ENCODE measurements around the gene SPATC1L.

SPATC1L gene

DNA sequence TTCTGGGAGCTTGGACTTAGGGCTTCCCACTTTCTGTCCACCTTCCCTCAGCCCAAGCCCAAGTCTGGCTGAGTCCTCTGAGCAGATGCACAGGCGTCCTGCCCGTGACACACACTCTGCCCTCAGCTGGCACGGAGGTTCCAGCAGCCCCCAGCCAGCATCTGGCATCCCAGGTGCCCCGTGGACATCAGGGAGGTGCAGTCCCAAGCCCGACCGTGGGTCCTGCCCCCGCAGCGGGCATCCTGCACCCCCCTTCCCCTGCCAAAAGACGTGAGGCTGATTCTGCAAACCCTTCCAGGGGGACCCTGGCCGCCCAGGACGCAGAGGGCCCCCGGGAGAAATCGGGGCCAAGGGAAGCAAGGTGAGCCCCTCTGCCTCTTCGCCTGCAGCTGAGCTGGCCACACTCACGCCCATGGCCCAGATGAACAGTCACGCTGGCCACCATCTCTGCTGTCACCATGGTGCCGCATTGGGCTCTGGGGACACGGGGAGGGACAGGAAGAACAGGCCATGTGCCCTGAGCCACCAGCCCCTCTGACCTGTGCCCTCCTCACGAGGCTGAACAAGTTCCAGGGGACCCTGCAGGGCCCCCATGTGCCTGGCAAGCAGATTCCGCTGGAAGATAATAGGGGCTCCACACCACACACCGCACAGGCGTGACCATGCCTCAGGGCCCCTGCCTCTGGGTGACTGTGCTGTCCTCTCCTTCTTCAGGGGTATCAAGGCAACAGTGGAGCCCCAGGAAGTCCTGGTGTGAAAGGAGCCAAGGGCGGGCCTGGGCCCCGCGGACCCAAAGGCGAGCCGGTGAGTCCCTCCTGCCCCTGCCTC is 65.7 kb downstream of the SPATC1L start:
- DNase-seq = no peak

DNA sequence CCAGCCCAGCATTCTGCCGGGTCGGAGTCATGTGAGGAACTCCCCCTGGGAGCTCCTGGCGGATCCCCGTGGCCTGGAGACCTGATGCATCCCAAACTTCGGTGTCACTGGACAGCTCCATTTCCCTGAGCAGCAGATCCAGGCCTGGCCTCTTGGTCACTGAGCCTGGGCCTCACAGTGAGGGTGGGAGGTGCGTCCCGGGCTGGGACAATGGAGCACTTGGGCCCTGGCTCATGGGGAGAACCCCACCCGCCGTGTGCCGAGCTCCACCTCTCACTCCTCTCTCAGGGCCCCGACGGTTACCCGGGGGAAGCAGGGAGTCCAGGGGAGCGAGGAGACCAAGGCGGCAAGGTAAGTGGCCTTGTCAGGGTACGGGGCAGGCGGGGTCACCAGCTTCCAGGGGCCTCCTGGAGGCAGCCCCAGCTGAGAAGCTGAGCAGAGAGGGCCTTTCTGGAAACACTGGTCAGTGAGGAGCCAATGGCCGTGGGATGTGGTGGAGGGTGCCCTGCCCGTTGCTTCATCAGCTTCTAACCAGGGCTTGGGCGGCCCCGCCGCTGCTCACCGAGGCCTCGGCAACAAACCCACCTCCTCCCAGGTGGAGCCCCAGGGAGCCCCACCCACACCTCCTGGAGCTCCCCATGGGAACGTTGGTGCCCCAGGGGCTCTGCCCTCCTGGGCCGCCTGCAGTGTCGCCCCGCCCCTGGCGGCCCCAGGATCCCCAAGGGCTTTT is 66.5 kb downstream of the SPATC1L start:
- DNase-seq = no peak

DNA sequence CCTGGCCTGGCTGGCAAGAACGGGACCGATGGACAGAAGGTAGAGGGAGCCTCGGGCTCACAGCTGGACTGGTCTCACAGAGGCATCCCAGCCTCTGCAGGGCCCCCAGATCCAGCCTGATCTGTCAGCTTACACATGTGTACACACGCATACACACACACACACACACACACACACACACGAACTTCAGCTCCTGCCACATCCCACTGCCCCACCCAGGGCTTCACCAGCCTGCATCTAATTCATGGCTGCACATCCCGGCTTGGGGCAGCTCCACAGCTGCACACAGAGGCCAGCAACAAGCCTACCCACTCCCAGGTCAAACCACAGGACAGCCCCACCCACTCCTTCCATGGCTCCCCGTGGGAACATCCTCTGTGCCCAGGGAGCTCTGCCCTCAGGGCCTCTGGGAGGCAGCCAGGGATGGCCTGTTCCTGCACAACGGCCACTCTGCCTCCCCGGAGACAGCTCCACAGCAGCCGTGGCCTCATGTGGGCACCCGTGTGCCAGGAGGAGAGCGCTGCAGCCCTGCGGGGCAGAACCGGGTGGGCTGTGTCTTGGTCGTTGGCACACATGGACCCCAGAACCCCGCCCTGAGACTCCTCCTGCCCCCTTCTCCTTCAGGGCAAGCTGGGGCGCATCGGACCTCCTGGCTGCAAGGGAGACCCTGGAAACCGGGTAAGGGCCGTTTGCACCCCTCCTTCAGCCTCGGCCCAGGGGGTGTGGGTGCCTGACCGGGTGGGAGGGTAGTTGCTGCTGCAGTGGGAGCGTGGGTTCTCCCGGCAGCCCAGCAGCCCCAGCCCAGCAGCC is 67.3 kb downstream of the SPATC1L start:
- no peak for DNase-seq

DNA sequence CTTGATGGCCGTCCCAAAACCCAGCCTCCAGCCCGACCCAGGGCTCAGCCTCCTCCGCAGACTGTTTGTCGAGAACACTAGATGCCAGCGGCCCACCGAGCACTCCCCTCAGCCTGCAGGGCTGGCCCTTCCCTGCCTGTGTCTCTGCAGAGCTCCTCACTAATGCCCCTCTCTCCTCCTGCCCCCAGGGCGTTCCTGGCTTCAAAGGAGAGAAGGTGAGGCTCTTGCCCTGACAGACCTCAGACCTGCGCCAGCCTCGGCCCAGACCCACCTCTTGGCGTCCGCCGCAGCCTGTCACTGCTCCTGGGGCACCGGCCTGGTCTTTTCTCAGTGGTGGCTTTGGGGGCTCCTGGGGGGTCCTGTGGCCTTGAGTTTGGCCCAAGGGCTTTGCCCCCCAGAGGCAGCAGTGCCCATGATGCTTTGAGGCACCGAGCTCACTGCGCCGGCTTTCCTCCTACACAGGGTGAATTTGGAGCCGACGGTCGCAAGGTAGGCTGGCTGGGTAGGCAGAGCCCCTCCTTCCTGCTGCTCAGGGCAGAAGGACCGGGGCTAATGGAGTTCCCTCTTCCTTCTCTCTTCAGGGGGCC is 68.0 kb downstream of the SPATC1L start:
- DNase-seq = no peak

DNA sequence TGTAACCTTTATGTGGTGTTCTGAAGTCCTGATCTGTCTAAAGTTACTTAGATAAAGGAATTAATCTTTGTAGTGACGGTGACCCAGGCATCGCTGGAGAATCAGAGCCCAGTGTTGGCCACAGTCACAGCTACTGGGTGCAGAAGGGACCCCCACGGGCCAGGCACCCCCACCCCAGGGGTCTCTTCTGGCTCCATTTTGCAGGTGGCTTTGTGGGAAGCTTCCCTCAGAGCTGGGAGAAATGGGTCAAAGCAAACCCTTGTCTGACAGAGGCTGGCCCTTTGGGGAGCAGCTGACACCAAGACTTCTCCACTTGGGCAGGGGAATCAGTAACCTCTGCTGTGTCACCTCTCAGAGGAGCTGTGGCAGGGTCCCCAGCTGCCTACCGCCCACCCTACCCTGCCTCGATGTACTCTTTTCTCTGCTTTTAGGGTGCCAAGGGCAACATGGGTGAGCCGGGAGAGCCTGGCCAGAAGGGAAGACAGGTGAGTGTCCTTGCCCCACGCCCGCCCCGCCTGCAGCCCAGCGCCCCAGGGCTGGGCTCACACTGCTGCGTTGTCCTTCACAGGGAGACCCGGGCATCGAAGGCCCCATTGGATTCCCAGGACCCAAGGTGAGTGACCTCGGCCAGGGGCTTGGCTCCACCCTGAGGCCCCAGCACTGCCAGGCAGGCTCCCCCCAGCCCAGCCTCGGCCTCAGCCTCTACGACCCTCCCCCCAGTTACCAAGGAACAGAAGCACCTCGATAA is 68.6 kb downstream of the SPATC1L start:
- DNase-seq = no peak

DNA sequence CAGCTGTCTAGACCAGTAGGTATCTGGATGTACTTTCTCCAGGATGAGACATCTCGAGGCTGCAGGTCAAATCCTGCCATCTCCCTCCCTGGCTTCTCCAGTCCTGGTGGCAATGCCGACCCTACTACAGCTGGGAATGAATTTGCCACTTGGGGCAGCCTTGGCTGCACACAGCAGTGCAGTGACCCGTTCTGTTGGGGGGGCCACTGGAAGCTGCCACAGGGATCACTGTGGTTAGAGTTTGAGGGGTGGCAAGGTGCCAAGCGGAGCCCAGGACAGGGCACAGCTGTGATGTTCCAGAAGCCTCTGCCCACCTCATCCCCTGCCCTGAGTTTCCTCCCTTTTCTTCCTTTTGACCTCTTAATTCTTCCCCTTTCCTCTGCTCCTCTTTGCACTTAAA is 69.3 kb downstream of the SPATC1L start:
- DNase-seq = no peak

DNA sequence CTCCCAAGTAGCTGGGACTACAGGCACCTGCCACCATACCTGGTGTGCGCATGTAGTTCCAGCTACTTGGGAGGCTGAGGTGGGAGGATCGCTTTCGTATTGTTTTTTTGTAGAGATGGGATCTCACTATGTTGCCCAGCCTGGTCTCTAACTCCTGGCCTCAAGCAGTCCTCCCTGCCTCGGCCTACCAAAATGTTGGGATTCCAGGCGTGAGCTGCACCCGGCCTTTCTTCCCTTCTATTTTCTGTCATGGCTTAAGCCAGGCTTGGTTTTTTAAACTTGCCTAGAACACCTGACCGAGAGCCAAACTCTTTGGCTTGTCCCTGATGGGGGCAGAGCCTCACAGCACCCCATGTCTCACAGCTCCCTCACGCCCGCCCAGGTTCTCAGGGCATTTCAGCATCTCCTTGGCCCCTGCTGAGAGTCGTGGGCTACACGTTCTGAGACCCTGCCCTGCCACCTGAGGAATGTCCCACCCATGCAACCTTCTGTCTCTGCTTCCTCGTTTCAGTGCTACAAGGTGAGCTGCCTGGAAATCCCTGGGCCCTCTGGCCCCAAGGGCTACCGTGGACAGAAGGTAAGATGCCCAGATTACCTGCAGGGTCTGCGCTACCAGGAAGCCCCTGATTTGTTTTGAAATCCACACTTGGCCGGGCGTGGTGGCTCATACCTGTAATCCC is 70.6 kb downstream of the SPATC1L start:
- no peak for DNase-seq

DNA sequence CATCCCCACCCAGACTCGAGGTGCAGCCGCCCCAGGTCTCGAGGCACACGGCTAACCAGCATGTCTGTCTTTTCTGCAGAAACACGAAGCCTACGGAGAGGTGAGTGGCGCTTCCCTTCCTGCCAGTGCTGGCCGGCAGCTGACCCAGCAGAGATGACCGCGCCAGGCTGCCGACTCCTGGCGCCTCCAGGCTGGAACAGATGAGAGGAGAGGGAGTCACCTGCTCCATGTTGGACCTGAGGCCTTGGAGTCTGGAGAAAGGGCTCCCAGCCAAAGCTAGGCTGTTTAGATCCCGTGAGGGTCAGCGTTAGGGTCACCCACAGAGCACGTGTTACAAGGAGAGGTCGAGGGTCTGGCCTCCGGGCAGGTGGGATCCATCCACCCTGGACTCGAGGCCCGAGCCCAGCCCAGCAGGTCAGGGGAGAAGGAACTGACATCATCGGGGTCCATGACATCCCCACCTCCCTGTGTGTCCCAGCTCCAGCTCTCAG is 71.5 kb downstream of the SPATC1L start:
- DNase-seq = no peak

DNA sequence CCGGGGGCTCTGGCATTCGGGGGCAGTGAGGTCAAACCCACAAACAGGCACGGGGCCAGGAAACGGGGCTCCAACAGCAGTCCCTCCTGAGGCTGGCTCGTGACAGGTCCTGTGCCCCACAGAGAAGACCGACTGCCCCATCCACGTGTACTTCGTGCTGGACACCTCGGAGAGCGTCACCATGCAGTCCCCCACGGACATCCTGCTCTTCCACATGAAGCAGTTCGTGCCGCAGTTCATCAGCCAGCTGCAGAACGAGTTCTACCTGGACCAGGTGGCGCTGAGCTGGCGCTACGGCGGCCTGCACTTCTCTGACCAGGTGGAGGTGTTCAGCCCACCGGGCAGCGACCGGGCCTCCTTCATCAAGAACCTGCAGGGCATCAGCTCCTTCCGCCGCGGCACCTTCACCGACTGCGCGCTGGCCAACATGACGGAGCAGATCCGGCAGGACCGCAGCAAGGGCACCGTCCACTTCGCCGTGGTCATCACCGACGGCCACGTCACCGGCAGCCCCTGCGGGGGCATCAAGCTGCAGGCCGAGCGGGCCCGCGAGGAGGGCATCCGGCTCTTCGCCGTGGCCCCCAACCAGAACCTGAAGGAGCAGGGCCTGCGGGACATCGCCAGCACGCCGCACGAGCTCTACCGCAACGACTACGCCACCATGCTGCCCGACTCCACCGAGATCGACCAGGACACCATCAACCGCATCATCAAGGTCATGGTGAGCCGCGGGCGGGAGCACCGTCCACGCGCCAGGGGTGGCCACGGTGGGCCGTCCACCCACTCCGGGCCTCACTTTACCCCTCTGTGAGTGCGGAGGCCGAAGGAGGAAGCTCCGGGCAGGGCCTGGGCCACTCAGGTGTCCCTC is 72.2 kb downstream of the SPATC1L start:
- DNase-seq = no peak

DNA sequence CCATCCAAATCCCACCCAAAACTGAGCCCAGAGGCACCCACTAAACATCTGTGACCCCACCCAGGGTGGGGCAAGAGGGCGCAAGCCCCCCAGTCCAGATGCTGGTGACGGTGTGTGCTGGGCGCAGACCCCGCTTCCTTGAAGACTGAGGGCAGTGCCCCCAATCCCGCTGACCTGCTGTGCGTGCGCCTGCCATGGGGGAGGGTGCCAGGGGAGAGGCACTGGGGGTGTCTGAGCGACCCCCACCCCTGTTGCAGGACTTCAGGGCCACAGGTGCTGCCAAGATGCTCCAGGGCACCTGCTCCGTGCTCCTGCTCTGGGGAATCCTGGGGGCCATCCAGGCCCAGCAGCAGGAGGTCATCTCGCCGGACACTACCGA is 73.1 kb downstream of the SPATC1L start:
- no peak for DNase-seq
